DLD1 (cell line): ENCODE data around the gene SMPD2.

Source experiments
- in situ Hi-C: cut with HindIII; loops from 2 replicates; pipeline ENCODE4 v1.10.0; 2017; ENCODE audit warnings: low sequenced_read_pairs

SMPD2 gene, protein sequence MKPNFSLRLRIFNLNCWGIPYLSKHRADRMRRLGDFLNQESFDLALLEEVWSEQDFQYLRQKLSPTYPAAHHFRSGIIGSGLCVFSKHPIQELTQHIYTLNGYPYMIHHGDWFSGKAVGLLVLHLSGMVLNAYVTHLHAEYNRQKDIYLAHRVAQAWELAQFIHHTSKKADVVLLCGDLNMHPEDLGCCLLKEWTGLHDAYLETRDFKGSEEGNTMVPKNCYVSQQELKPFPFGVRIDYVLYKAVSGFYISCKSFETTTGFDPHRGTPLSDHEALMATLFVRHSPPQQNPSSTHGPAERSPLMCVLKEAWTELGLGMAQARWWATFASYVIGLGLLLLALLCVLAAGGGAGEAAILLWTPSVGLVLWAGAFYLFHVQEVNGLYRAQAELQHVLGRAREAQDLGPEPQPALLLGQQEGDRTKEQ

DNA sequence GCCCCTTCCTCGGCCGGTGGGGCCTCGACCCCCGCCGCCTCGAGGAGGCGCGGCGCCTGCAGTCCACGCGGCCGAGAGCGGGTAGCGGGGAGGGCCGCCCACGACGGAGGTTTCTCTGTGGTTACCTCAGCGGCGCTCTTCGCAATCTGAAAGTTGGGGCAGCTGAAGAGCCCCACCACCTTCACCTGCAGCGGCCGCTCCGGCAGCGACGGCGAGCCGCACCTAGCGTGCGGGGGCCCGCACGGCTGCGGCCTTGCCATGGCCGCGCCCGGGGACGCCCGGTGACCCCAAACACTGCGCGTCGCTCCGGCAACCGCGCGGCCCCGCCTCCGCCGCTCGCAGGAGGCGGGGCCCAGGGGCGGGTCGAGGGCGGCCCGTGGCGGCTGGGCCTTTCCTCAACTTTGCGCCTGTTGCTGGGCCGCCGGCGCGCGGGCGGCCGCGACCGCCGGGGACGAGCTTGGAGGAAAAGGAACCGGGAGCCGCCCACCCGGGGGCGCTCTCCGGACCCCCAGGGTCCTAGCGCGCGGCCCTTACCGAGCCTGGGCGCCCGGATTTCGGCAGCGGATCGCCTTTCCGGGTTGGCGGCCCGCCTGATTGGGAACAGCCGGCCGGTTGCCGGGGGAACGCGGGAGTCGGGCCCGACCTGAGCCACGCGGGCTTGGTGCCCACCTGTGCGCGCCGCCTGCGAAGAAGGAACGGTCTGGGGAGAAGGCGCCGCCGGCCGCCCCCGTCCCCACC lies at the start of gene SMPD2, which contains the start of gene PPIL6:
Gene SMPD2 (plus strand): TSS at position 394 of the 738 bp plus-strand sequence. CDS start 398 bp downstream, outside the sequence.
Gene PPIL6 (minus strand): TSS at position 298 of the 738 bp plus-strand sequence. CDS start 38 bp downstream, at position 260.
- in situ Hi-C loops, result loop anchor here (5.0 kb wide), 1 partner anchor 38 kb away; no protein-coding TSS in a partner anchor

DNA sequence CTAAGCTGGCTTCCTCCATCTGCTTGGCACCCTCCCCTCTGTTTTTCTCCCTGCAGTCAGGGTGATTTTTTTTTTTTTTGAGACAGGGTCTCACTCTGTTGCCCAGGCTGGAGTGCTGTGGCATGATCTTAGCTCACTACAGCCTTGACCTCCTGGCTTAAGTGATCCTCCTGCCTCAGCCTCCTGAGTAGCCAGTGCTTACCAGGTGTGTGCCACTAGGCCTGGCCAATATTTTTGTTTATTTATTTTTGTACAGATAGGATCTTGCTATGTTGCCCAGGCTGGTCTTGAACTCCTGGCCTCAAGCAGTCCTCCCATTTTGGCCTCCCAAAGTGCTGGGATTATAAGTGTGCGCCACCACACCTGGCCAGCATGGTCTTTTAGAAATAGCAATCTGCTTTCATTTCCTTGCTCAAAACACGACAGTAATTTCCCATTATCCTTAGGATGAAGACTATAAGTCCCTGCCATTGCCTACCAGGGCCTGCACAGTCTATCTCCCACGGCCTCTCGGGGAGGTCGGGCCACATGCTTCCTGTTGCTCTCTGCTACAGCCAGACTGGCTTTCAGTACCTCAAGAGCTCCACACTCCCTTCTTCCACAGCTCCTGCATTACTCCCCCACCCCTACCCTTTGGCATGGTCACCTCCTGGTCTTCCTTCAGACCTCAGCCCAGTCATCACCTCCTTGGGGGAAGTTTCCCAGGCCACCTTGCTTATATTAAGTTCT lies 47.2 kb upstream of the SMPD2 start:
- in situ Hi-C loops, result no loop called here

DNA sequence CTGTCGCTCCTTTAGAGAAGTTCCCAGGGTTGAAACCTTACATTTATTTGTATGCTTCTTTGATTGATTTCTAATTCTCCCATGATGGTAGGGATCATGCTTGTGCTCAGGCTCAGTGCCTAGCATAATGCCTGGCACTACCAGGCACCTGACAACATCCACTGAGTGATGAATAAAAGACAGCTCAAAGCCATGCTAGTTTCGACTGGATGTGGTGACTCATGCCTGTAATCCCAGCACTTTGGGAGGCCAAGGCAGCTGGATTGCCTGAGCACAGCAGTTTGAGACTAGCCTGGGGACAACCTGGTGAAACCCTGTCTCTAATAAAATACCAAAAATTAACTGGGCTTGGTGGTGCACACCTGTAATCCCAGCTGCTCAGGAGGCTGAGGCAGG lies 46.6 kb upstream of the SMPD2 start:
- in situ Hi-C loops, result no loop called here

DNA sequence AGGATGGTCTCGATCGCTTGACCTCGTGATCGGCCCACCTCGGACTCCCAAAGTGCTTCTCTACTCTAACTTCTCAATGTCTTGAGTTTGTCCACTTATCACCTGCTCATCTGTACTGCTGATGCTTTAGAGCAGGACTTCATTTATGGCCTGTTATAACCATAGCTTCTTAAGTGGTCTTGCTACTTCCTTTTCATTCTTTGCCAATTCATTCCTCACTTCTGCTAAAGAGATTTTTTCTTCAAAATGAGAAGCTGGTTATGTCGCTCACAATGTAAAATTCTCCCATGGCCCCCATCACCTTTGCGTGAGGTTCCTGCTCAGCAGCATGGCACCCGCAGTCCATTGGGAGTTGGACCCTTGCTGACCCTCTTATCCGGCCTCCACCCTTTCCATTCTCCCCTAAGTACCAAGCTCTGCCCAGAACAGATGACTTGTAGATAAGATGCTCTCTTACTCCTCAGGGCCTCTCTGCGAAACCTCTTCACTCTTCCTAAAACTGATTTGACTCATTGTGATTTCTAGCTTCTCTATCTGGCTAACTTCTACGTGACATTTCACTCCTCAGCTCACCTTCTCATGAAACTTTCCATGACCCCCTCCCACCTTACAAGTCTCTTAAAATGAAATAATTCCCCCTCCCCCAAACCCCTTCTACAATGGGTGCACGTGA lies 44.3 kb upstream of the SMPD2 start:
- in situ Hi-C loops, result no loop called here

DNA sequence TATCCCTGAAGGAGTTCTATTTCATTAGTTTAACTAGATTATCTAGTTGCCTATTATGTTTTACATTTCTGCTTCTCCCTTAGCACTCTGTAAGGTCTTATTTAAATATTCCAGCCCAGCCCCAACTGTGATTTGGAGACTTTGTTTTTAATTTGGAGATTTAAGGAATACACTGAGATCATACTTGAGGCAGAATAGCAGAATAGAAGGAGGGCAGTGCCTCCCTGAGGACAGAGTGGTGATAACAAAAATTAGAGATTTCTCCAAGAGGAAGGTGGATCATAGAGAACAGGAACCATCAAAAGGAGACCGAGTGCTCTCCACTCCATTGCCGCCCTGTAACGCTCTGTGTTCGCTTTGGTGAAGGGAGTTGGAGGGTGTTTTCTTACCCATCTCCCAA lies 43.5 kb upstream of the SMPD2 start:
- in situ Hi-C loops, result no loop called here

DNA sequence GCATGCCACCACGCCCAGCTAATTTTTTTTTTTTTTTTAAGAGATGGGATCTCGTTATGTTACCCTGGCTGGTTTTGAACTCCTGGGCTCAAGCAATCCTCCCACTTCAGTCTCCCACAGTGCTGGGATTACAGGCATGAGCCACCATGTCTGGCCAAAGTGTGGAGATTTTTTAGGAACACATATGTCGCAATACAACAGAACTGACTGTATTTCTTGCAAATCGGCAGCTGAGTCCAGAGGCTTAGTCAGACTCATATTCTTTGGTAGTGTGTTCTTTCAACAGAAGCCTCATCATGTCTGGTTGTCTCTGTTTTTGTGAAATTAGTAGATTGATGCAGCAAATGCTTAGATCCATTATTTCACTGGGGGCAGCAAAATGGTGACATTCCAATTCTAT lies 34.3 kb upstream of the SMPD2 start:
- in situ Hi-C loops, result no loop called here

DNA sequence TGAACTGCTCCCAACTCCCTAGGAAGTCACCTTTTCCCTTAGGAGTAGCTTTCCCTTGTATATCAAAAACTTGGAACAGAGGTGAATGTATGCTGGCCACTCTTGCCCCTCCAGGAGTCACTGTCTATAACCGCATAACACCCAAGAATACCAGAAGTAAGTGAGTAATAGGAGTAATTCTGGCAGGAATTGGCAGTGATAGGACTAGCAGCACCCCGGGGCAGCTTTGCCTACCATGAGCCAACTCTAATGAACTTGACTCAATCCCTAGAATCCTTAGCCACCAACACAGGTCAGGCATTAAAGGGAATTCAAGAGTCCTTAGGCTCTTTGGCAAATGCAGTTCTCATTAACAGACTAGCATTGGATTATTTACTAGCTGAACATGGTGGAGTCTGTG lies 29.5 kb upstream of the SMPD2 start:
- in situ Hi-C loops, result no loop called here

DNA sequence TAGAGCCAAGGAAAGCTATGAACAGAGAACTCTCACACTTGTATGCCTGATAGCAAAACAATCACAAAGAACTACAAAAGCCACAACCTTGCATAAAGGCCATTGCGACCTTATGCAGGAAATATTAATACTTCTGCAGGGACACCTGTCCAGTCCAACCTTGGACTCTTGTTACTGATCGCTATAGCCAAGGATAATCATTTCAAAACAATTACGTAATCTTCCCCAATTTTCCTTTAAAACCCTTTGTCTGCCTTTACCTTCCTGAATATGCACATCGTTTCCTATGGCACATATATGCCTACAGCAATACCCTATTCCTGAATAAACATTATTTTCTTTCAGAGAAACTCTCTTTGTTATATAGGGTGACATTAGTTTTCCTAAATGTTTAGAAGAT lies 22.9 kb upstream of the SMPD2 start:
- in situ Hi-C loops, result no loop called here

DNA sequence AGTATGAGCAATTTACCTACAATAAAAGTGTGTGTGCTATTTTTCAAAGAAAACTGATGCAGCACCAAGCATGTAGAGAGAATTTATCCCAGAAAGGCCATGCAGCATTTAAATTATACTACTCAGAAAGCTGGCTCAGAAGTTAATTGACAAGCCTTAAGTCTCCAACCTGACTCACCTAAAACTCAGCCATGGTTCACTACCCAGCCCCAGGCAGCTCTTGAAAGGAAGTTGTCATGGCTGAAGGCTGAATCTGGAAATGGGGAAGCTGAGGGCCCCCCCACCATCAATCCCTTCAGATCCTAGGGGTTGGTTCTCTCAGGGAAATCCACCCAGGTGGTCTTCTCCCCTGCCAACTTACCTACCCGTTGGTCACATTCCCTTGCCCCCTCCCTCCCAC lies 19.8 kb upstream of the SMPD2 start:
- in situ Hi-C loops, result no loop called here

DNA sequence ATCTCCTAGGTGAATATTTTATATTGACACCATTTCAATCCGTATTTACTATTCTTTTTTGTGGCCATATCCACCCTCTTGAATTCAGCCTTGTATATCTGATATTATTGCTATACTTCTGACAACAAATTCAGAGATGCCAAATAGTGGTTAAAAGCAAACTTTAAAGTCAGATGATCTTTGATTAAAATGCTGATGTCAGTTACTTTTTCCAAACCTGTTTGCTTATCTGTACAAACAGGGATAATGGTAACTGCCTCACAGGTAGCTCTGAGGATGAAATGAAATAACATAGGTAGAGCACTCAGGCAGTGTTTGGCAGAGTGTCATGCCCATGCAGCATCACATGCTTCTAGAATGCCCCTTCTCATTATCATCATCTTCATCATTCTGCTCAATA lies 19.3 kb upstream of the SMPD2 start:
- in situ Hi-C loops, result no loop called here

DNA sequence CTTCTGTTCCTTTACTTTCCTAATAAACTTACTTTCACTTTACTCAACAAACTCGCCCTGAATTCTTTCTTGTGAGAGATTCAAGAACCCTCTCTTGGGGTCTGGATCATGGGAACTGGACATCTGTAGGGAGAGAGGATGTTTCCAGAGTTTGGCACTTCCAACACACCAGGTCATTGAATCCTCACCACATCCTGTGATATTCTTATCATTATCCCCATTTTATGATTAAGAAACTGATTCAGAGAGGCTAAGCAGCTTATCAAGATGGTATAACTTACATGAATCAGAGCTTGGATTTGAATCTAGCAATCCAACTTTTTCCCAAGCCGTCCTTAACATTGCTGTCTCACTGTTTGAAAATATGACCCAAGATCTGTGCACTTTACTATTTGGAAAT lies 15.6 kb upstream of the SMPD2 start:
- in situ Hi-C loops, result no loop called here

DNA sequence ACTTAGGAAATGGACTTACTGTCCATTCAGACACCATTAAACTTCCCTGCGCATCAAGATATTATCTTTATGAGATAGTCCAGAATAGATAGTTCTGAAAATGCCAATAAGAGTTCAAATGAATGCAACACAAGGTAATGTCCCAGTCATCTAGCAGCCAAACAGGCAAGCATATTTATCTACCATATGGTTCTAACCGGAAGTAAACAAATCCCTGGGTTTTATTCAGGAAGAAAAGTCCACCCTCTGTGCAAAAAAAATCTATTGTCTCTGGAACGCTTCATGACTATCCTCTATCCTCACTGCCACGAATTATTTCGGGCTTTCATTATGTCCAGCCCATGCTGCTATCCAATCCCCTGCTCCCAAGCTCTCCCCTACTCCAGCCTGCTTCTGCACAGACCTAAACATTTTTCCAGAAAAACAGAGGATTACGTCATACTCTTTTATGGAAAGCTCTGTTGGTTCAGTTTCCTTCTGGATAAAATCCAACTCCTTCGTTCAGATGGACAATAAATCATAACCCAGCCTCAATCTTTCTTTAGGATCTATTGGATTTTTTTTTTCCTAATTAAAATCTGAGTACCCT lies 11.5 kb upstream of the SMPD2 start:
- in situ Hi-C loops, result no loop called here

DNA sequence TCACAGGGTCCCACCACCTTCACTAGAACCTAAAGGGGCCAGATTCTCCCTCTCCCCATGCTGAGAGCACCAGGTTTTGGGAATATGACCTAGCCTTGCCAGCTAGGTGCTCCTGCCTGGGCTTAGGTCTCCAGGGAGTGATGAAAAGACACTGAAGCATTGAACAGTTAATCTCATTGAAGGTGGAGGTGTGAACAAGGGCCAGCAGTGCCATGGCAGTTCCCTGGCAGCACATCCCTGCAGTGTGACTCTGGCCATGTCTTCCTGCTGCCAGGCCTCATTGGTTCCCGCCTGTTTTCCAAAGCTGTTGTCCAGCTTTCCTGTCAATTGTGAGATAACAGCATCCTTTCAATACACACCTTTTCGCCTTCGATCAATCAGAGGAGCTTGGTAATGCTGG lies 11.0 kb upstream of the SMPD2 start:
- in situ Hi-C loops, result no loop called here

DNA sequence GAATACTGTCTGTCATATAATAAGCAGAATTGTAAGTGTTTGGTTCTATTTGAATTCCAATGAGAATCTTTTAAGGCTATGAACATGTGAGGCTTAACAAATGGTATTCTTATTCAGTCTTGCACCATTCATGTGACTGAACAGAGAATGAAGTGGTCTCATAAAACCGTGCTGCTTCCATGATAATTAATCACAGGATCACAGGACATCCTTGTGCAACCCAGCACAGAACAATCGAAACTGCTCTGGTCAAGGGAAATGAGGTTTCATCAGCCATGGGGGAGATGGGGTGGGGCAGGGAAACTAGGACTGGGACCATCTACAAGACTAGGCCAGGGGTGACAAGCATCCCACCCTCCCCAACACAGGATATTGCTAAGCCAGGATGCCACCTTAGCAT lies 6.1 kb upstream of the SMPD2 start:
- in situ Hi-C loops, result no loop called here

DNA sequence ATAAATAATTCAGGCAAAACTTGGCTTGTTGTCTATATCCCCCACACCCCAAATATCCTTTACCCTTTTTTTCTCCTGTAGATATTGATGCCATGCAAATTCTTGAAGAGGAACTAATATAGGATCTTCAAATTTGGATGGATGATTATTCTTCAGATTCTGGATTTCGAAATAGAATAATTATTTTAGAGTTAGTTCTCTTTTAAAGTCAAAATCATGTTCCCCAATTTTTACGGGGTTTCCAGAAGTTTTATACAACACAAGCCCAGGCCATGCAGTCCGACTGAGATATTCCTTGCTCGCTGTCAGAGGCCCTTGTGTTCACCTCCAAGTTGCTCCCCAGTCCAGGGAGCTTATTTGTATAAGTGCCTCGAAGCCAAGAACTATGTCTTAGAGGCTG lies 4.5 kb upstream of the SMPD2 start:
- in situ Hi-C loops, result no loop called here

DNA sequence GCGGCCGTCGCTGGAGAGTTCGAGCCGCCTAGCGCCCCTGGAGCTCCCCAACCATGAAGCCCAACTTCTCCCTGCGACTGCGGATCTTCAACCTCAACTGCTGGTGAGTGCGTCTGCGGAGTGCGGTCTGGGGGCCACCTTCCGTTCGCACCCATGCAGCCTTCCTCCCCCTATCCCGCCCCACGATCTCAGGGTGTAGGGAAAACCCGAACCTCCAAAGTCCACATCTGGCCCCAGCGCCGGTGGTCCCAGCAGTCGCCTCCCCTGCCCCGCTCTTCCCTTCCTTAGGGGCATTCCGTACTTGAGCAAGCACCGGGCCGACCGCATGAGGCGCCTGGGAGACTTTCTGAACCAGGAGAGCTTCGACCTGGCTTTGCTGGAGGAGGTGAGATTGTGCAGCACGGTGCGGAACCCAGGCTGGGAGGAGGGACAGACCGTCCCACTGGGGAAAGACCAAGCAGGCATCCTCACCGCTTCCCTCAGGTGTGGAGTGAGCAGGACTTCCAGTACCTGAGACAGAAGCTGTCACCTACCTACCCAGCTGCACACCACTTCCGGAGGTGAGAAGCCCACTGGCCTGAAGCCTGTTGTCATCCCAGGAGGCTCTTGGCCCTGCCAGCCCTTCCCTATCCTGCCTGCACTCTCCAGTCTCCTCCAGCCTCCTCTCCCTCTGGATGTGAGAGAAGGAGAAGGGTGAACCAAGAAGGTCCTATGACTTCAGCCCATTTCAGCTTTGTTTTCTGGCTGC lies 719 bp downstream of the SMPD2 start:
- in situ Hi-C loops, result loop anchor here (5.0 kb wide), 1 partner anchor 39 kb away; no protein-coding TSS in a partner anchor

DNA sequence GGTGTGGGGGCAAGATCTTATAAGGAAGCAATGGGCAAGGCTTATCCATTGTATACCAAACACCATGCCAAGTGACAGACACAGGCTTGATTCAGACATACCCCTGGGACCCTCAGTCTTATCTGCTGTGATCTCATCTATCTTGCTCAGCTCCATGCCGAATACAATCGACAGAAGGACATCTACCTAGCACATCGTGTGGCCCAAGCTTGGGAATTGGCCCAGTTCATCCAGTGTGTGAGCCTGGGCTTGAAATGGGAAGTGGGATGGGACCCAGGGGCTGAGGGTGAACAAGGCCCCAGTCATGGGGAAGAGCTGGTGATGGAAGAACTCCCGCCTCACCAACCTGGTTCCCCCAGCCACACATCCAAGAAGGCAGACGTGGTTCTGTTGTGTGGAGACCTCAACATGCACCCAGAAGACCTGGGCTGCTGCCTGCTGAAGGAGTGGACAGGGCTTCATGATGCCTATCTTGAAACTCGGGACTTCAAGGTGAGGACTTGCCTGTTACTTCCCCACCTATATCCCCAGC lies 1.9 kb downstream of the SMPD2 start:
- in situ Hi-C loops, result loop anchor here (5.0 kb wide), 1 partner anchor 40 kb away; no protein-coding TSS in a partner anchor

DNA sequence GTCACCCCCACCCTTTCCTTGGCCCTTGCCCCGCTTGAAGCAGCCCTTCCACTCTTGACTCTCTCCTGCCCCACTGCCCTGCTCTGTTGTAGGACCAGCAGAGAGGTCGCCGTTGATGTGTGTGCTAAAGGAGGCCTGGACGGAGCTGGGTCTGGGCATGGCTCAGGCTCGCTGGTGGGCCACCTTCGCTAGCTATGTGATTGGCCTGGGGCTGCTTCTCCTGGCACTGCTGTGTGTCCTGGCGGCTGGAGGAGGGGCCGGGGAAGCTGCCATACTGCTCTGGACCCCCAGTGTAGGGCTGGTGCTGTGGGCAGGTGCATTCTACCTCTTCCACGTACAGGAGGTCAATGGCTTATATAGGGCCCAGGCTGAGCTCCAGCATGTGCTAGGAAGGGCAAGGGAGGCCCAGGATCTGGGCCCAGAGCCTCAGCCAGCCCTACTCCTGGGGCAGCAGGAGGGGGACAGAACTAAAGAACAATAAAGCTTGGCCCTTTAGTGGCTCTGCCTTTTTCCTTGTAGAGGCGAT lies 3.0 kb downstream of the SMPD2 start:
- in situ Hi-C loops, result loop anchor here (5.0 kb wide), 1 partner anchor 41 kb away; no protein-coding TSS in a partner anchor

DNA sequence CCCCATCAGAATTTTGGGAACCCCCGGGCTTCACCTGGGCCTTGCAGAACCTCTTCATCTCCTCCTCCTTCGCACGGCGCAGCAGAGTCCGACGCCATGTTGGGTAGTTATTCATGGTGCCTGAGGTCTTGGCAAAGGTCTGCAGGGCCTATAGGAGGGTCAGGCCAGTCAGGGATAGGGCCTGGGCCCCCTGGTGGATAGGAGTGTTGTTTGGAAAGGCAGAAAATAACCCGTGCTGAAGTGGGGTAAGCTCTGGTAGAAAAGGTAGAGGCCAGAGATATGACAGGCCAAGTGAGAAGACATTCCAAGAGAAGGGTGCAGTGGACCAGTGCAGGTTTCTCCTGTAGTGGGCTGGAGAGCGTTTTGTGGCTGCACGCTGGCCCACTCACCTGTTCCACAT lies 4.9 kb downstream of the SMPD2 start:
- in situ Hi-C loops, result no loop called here
